ENCODE measurements around the gene RASSF8.

GRCh38 chr12:26058818-26059217 lies 100.3 kb downstream of the RASSF8 start:
- TF ChIP-seq, protein P1, sequence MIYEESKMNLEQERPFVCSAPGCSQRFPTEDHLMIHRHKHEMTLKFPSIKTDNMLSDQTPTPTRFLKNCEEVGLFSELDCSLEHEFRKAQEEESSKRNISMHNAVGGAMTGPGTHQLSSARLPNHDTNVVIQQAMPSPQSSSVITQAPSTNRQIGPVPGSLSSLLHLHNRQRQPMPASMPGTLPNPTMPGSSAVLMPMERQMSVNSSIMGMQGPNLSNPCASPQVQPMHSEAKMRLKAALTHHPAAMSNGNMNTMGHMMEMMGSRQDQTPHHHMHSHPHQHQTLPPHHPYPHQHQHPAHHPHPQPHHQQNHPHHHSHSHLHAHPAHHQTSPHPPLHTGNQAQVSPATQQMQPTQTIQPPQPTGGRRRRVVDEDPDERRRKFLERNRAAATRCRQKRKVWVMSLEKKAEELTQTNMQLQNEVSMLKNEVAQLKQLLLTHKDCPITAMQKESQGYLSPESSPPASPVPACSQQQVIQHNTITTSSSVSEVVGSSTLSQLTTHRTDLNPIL (CRISPR knock-in tag; IDR thresholded peaks at IDR 0.05; ENCODE audit: low read depth): no peak
- TF ChIP-seq ZFP30 (CRISPR knock-in tag; IDR thresholded peaks at IDR 0.05) (no peak), ZNF70 (CRISPR knock-in tag; IDR thresholded peaks at IDR 0.05) (no peak), CSDC2 (CRISPR knock-in tag; IDR thresholded peaks at IDR 0.05) (no peak), ARNTL (CRISPR knock-in tag; IDR thresholded peaks at IDR 0.05; ENCODE audit: borderline replicate concordance, low read depth) (no peak), ZFP3 (CRISPR knock-in tag; IDR thresholded peaks at IDR 0.05) (no peak), ESRRG (CRISPR knock-in tag; IDR thresholded peaks at IDR 0.05) (no peak), TOX (CRISPR knock-in tag; IDR thresholded peaks at IDR 0.05; ENCODE audit: borderline replicate concordance) (no peak), PPARA (CRISPR knock-in tag; IDR thresholded peaks at IDR 0.05; ENCODE audit: borderline replicate concordance) (no peak), TCF4 (CRISPR knock-in tag; IDR thresholded peaks at IDR 0.05; ENCODE audit: borderline replicate concordance) (no peak), SNAI2 (CRISPR knock-in tag; IDR thresholded peaks at IDR 0.05) (no peak)
- TF ChIP-seq, protein P2, sequence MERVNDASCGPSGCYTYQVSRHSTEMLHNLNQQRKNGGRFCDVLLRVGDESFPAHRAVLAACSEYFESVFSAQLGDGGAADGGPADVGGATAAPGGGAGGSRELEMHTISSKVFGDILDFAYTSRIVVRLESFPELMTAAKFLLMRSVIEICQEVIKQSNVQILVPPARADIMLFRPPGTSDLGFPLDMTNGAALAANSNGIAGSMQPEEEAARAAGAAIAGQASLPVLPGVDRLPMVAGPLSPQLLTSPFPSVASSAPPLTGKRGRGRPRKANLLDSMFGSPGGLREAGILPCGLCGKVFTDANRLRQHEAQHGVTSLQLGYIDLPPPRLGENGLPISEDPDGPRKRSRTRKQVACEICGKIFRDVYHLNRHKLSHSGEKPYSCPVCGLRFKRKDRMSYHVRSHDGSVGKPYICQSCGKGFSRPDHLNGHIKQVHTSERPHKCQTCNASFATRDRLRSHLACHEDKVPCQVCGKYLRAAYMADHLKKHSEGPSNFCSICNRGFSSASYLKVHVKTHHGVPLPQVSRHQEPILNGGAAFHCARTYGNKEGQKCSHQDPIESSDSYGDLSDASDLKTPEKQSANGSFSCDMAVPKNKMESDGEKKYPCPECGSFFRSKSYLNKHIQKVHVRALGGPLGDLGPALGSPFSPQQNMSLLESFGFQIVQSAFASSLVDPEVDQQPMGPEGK (CRISPR knock-in tag; IDR thresholded peaks at IDR 0.05; ENCODE audit: borderline replicate concordance): no peak
- TF ChIP-seq, protein P3, sequence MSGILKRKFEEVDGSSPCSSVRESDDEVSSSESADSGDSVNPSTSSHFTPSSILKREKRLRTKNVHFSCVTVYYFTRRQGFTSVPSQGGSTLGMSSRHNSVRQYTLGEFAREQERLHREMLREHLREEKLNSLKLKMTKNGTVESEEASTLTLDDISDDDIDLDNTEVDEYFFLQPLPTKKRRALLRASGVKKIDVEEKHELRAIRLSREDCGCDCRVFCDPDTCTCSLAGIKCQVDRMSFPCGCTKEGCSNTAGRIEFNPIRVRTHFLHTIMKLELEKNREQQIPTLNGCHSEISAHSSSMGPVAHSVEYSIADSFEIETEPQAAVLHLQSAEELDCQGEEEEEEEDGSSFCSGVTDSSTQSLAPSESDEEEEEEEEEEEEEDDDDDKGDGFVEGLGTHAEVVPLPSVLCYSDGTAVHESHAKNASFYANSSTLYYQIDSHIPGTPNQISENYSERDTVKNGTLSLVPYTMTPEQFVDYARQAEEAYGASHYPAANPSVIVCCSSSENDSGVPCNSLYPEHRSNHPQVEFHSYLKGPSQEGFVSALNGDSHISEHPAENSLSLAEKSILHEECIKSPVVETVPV (CRISPR knock-in tag; IDR thresholded peaks at IDR 0.05): no peak

All from SK-N-SH treated with all-trans-retinoic acid at 6 μM for 48 hours (cell line).